Effector memory CD8-positive, alpha-beta T cell (primary cell): Measurements from ENCODE around the gene CLPSL1.
A peak's percentile ranks its signal among the peaks of the same experiment; 100 is the strongest.

Source experiments
- ATAC-seq: fragments of 150-1000 bp; cut with Tn5 transposase; replicated peaks from 2 replicates; pipeline ENCODE4 v1.10.0; 2021; ENCODE audit warnings: mild to moderate bottlenecking, moderate library complexity
- DNase-seq, 3 experiments: peaks; one replicate each; pipeline ENCODE4 v3.0.0; 2021
- H3K27ac Mint-ChIP-seq, 2 donors: one replicate each; pipeline ENCODE4 v1.8.0; 2022; ENCODE audit warnings: mild to moderate bottlenecking in 2 of 2, mixed read lengths in 2 of 2, moderate library complexity in 2 of 2
- H3K27me3 Mint-ChIP-seq, 2 donors: one replicate each; pipeline ENCODE4 v1.8.0; 2022; ENCODE audit warnings: mixed read lengths in 2 of 2
- H3K36me3 Mint-ChIP-seq: one replicate; pipeline ENCODE4 v1.8.0; 2022; ENCODE audit warnings: mild to moderate bottlenecking, moderate library complexity, mixed read lengths; ENCODE audit not compliant: insufficient read depth
- H3K4me1 Mint-ChIP-seq, 2 donors: one replicate each; pipeline ENCODE4 v1.8.0; 2022; ENCODE audit warnings: low read depth in 2 of 2, mixed read lengths in 2 of 2
- H3K4me3 Mint-ChIP-seq, 2 donors: one replicate each; pipeline ENCODE4 v1.8.0; 2022; ENCODE audit warnings: mild to moderate bottlenecking in 2 of 2, mixed read lengths in 2 of 2, moderate library complexity in 2 of 2
- H3K9me3 Mint-ChIP-seq, 2 donors: one replicate each; pipeline ENCODE4 v1.8.0; 2022; ENCODE audit warnings: mixed read lengths in 2 of 2

Gene CLPSL1

DNA sequence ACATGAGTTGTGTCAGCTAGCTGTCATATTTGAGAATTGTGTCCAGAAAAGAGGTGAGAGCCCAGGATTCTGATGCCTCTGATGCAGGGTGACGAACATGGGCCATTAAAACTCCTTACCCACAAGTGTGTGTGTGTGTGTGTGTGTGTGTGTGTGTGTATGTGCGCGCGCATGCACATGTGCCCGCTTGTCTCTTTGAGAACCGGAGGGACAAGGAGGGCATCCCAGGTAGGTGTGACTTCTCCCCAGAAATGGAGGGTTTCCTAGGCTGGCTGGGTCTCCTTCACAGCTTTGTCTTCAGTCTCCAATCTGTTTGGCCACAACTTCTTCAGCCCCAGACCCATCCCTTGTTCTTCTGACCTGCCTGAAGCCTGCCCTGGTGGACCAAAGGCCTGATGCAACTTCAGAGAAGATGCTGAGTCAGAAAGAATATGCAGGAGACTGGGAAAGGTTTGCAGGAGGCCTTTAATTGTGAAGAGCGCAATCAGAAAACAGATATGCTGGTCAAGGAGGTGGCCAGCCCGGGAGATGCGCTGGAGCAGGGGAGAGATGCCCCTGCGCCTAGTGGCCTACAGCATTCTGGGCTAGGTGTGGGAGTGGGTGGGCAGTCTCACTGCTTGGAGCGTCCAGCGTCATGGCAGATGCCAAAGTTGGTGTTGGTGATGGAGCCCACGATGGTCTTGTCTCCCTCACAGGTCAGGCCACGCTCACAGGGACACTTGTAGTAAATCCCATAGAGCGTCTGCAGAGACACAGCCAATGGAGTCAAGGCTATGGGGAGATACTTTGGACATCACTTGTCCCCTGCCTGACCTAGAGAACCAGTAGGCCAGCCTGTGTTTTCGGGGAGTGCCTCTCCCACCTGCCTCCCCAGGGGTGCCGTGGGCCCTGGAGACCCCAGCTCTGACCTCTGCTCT lies 14.0 kb downstream of the CLPSL1 start:
- no peak for DNase-seq
- H3K4me1 Mint-ChIP-seq, result no peaks in the 10 kb centered on the region
- no peak for ATAC-seq
- no peak overlapping the region for H3K27ac Mint-ChIP-seq
- no peak overlapping the region for H3K4me3 Mint-ChIP-seq
- H3K36me3 Mint-ChIP-seq, result no peaks in the 10 kb centered on the region
- H3K9me3 Mint-ChIP-seq, result no peaks in the 10 kb centered on the region
- H3K27me3 Mint-ChIP-seq, result peaks cover 18 to 54% of the 10 kb centered on the region in 2 donors

DNA sequence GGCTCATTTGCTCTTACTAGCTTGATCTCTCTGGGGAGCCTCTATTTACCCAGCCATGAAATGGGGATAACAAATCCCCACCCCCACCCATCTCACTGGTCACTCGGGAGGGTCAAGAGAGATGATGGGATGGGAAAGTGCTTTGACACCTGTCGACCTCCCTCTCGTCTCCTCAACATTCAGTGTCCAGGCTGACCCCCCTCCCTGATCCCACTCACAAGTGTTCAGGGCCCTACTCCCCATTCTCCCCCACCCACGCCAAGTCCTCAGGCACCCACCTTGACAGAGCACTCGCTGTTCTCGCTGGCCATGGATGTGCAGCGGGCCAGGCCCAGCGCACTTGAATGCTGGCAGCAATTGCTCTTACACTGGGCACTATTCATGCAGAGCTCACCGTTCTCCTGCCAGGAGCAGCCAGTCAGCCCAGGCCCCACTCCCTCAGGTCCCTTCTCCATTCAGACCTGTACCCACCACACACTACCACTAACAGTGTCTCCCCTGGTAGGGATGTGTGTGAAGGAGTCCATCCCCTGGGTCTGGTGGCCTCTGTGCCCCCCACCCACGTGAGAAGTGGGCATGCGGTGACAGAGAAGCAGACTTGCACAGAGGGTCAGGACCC lies 14.7 kb downstream of the CLPSL1 start:
- no peak for DNase-seq
- Mint-ChIP-seq H3K9me3 (no peaks in the 10 kb centered on the region), H3K27ac (no peak overlapping the region), H3K27me3 (peaks cover 12 to 46% of the 10 kb centered on the region in 2 donors), H3K4me3 (no peak overlapping the region), H3K36me3 (no peaks in the 10 kb centered on the region), H3K4me1 (no peaks in the 10 kb centered on the region)
- no peak for ATAC-seq

- Mint-ChIP-seq H3K27ac (no peak overlapping the region), H3K9me3 (no peaks in the 10 kb centered on the region), H3K36me3 (no peaks in the 10 kb centered on the region), H3K27me3 (peaks cover 10 to 40% of the 10 kb centered on the region in 2 donors), H3K4me1 (no peaks in the 10 kb centered on the region), H3K4me3 (no peak overlapping the region)
- DNase-seq, result no peak
- ATAC-seq, result no peak
These were observed 15.4 kb downstream of the CLPSL1 start for GRCh38 chr6:35796236-35796635.

DNA sequence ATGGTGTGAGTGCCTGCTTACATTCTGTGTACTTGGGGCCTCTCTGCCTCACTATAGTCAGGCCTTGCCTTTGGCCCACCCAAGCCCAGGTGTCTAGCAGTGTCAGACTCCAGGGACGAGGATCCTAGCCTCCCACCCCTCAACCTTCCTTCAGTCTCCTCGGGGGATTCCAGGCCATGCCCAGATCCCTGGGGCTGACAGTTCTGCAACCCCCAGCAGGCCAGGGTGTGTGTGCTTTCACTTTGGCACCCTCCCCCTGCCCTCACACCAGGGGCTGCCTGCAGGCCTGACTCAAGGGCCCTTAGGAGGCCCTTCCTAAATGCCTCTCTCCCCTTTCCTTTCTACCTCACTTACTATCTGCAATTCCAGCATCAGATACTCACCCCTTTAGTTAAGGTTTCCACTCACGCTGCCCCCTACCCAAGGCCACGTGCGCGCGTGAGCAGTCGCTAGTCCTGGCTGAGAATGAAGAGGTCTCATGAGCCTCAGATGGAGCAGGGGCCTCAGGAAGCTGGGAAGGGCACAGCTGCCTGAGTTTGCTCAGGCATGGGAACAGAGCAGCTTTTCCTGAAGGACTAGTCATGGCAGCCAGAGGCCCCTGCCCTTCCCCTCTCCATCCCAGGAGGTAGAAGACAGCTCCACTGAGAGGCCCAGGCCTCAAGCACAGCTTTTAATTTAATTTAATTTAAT lies 17.2 kb downstream of the CLPSL1 start:
- no peaks in the 10 kb centered on the region for H3K4me1 Mint-ChIP-seq
- no peaks in the 10 kb centered on the region for H3K36me3 Mint-ChIP-seq
- H3K9me3 Mint-ChIP-seq, result no peaks in the 10 kb centered on the region

GRCh38 chr6:35798706-35799105 lies 17.9 kb downstream of the CLPSL1 start:
- Mint-ChIP-seq H3K27me3 (peaks cover 10 to 27% of the 10 kb centered on the region in 2 donors), H3K36me3 (no peaks in the 10 kb centered on the region), H3K4me1 (no peaks in the 10 kb centered on the region), H3K4me3 (no peak overlapping the region), H3K27ac (no peak overlapping the region), H3K9me3 (no peaks in the 10 kb centered on the region)
- ATAC-seq, result no peak
- DNase-seq, result no peak

More for the DNA sequence above, 17.2 kb downstream of the CLPSL1 start:
- H3K4me3 Mint-ChIP-seq, result no peak overlapping the region
- peaks cover 10 to 34% of the 10 kb centered on the region in 2 donors for H3K27me3 Mint-ChIP-seq
- ATAC-seq, result no peak
- H3K27ac Mint-ChIP-seq, result no peak overlapping the region
- no peak for DNase-seq

DNA sequence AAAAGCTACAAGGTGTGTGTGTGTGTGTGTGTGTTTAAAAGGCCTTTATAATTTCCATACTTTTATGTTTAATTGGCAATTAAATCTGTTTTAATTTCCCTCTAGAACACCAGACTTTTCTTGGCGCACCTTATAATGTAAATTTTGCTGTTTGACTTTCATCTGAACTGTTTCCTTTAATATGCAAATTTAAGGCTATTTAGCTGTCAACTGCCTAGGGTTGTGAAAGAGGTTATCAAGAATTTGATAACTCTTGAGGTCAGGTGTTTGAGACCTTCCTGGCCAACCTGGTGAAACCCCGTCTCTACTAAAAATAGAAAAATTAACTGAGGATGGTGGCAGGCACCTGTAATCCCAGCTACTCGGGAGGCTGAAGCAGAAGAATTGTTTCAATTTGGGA lies 20.3 kb downstream of the CLPSL1 start:
- ATAC-seq (no peak), DNase-seq (no peak)
- no peaks in the 10 kb centered on the region for H3K9me3 Mint-ChIP-seq
- peaks cover 6 to 7% of the 10 kb centered on the region in 2 donors for H3K4me1 Mint-ChIP-seq
- H3K27ac Mint-ChIP-seq, result no peak overlapping the region
- no peaks in the 10 kb centered on the region for H3K36me3 Mint-ChIP-seq
- H3K4me3 Mint-ChIP-seq, result no peak overlapping the region
- peaks cover 11 to 34% of the 10 kb centered on the region in 2 donors for H3K27me3 Mint-ChIP-seq

- H3K27me3 Mint-ChIP-seq, result peaks cover 29 to 45% of the 10 kb centered on the region in 2 donors
- no peak within 1 kb of the TSS for H3K27ac Mint-ChIP-seq
- H3K4me1 Mint-ChIP-seq, result peaks cover 6 to 7% of the 10 kb centered on the region in 2 donors
- H3K9me3 Mint-ChIP-seq, result no peaks in the 10 kb centered on the region
- ATAC-seq, result peak; percentile 66
- no peaks in the 10 kb centered on the region for H3K36me3 Mint-ChIP-seq
- DNase-seq, result peak; percentile 25 to 32 (median 31)
- H3K4me3 Mint-ChIP-seq, result no peak within 1 kb of the TSS
These were observed 24.3 kb downstream of the CLPSL1 start, which contains the start of gene LHFPL5 for GRCh38 chr6:35804996-35805736. Gene LHFPL5, plus strand, starts transcription at chr6:35805352. Its CDS starts 319 bp downstream, at chr6:35805671.

GRCh38 chr6:35808688-35809087 lies 27.9 kb downstream of the CLPSL1 start:
- H3K36me3 Mint-ChIP-seq, result no peaks in the 10 kb centered on the region
- ATAC-seq, result no peak
- peaks cover 29 to 54% of the 10 kb centered on the region in 2 donors for H3K27me3 Mint-ChIP-seq
- peaks cover 13 to 14% of the 10 kb centered on the region in 2 donors for H3K4me1 Mint-ChIP-seq
- no peaks in the 10 kb centered on the region for H3K9me3 Mint-ChIP-seq
- no peak for DNase-seq
- H3K4me3 Mint-ChIP-seq, result no peak overlapping the region
- H3K27ac Mint-ChIP-seq, result no peak overlapping the region

DNA sequence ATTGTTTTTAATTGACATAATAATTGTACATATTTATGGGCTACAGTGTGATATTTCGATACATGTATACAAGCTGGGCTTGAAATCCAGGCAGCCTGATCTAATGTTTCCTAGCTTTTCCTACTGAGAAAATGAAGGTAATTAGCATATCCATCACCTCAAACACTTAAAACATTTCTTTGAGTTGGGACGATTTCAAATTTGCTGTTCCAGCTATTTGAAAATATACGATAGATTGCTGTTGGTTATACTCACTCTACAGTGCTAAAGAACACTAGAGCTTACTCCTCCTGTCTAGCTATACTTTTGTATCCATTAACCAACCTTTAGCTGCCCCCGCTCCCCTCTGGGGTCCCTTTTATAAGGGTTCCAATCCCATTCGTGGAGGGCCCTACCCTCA lies 29.0 kb downstream of the CLPSL1 start:
- DNase-seq (no peak), ATAC-seq (no peak)
- no peaks in the 10 kb centered on the region for H3K9me3 Mint-ChIP-seq
- H3K36me3 Mint-ChIP-seq, result no peaks in the 10 kb centered on the region
- peaks cover 13% of the 10 kb centered on the region in 2 donors for H3K4me1 Mint-ChIP-seq
- H3K4me3 Mint-ChIP-seq, result no peak overlapping the region
- H3K27me3 Mint-ChIP-seq, result peaks cover 29 to 49% of the 10 kb centered on the region in 2 donors
- H3K27ac Mint-ChIP-seq, result no peak overlapping the region

DNA sequence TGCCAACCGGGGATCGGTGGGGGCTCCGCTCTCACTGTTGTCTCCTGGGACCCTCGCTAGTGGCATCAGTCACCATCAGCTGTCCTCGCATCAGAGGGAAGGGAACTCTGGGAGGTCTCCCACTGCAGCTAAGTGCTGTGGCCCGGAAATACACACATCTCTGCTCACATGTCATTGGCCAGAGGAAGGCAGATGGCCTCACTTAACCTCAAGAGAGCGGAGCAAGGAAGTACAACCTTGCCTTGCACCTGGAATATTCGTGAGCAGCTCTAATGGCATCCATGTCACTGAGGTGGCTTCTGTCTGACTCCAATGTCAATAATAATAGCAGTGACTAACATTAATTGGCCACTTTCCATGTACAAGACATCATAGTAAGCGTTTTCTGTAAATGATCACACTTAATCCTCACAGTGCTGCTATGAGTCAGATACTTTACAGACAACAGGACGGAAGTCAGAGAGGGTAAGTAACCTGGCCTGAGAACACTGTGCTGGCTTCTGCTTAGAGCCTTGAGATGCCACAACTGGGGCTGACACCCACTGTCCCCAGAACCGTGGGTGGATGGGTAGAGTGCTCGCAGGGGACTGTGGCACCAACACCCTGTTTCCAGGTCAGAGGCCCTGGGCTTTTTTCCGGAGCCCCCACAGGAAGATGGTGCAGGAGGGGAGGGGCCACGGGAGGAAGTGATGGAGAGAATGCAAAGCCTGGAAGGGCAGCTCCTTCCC lies 30.3 kb downstream of the CLPSL1 start:
- H3K9me3 Mint-ChIP-seq, result no peaks in the 10 kb centered on the region
- ATAC-seq, result peak; percentile 50

GRCh38 chr6:35811699-35811995 lies 30.8 kb downstream of the CLPSL1 start:
- Mint-ChIP-seq H3K9me3 (no peaks in the 10 kb centered on the region), H3K27me3 (peaks cover 16 to 39% of the 10 kb centered on the region in 2 donors), H3K36me3 (no peaks in the 10 kb centered on the region), H3K4me3 (no peak overlapping the region), H3K4me1 (peaks cover 7 to 8% of the 10 kb centered on the region in 2 donors), H3K27ac (peak overlapping the region; percentile 75 to 83)
- DNase-seq (no peak), ATAC-seq (no peak)

More for the DNA sequence above, 30.3 kb downstream of the CLPSL1 start:
- peak overlapping the region; percentile 75 to 83 for H3K27ac Mint-ChIP-seq
- H3K36me3 Mint-ChIP-seq, result no peaks in the 10 kb centered on the region
- H3K4me1 Mint-ChIP-seq, result peaks cover 7 to 8% of the 10 kb centered on the region in 2 donors
- H3K27me3 Mint-ChIP-seq, result peaks cover 21 to 44% of the 10 kb centered on the region in 2 donors
- no peak for DNase-seq
- peak overlapping the region; percentile 6 to 53 for H3K4me3 Mint-ChIP-seq

DNA sequence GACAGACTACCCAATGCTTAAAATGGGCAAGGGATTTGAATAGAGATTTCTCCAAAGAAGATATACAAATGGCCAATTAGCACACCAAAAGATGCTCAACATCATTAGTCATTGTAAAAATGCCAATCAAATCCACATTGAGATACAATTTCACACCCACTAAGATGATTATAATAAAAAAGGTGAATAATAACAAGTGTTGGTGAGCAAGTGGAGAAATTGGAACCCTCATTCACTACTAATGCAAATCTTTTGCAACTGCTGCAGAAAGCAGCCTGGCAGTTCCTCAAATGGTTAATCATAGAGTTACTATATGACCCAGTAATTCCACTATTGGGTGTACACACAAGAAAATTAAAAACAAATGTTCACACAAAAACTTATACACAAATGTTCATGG lies 36.7 kb downstream of the CLPSL1 start:
- Mint-ChIP-seq H3K27me3 (peaks cover 7 to 21% of the 10 kb centered on the region in 2 donors), H3K4me1 (no peaks in the 10 kb centered on the region), H3K27ac (no peak overlapping the region), H3K9me3 (no peaks in the 10 kb centered on the region), H3K36me3 (no peaks in the 10 kb centered on the region), H3K4me3 (no peak overlapping the region)
- DNase-seq, result no peak
- no peak for ATAC-seq
